BJ (cell line): ENCODE data around the gene LCE3D. TPM values are rescaled to one million over a fixed set of nuclear protein-coding genes. Genes with fewer than 3 reads are reported as not detected.
"Not testable (repeated sequence)": the region's sequence is repeated elsewhere in the genome, so short reads cannot be mapped to it uniquely, and the experiment has no call there.

Source experiments
- CTCF ChIA-PET: fragments of 350-600 bp; formaldehyde crosslinking; extraction: SDS; loops from one replicate; lab custom pipeline; 2021; ENCODE audit warnings: antibody characterized with exemption, inconsistent platforms; lab: Yijun Ruan, JAX
- POLR2A ChIA-PET: fragments of 300-600 bp; sonication (Branson Sonifier 250); formaldehyde crosslinking; extraction: SDS; loops from one replicate; lab custom pipeline; 2021; ENCODE audit warnings: antibody characterized with exemption; lab: Charles Lee
- DNase-seq: peaks from one replicate; pipeline ENCODE4 v3.0.0-alpha.2; 2011; ENCODE audit warnings: low read depth
- H3K27me3 ChIP-seq: 2 replicates; pipeline ENCODE4 v1.6.0; 2011; ENCODE audit warnings: low read length; ENCODE audit not compliant: control insufficient read depth, insufficient read depth
- H3K36me3 ChIP-seq: 2 replicates; pipeline ENCODE4 v1.5.1; 2011; ENCODE audit warnings: low read length; ENCODE audit not compliant: control insufficient read depth, insufficient read depth
- H3K4me3 ChIP-seq: 2 replicates; pipeline ENCODE4 v1.5.1; 2011; ENCODE audit warnings: low read depth, mild to moderate bottlenecking, control low read depth, low read length
- polyA plus RNA-seq: library from polyadenylated mRNA; depleted of rRNA; stranded (reverse); fragments of >200 nt; gene quantifications from 2 replicates; pipeline ENCODE4 v1.2.3, GENCODE V29; 2011
- TF ChIP-seq, protein P1 (sequence below): IDR thresholded peaks from 2 replicates; pipeline ENCODE4 v1.5.1; 2011; ENCODE audit warnings: low read depth, mild to moderate bottlenecking, control low read depth, inconsistent platforms, low read length, moderate library complexity; ENCODE audit not compliant: insufficient read depth

LCE3D gene
- polyA plus RNA-seq, 1 experiment, result not detected

DNA sequence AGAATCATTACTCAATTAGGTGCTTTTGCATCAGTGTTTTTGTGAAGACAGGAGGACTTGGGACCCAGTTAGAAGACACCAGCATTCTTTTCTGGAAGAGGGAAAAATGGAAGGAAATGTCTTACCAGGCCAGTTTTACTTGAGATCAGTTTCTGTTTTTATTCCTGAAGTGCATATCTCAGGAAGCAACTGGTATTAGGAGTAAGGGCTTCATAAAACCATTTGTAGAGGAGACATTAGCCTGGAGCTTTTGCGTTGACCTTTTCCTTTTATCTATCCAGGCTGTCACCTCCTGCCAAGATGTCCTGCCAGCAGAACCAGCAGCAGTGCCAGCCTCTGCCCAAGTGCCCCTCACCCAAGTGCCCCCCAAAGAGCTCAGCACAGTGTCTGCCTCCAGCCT lies 33.2 kb upstream of the LCE3D start, which contains the start of gene LCE3B:
TSS of gene LCE3B (plus strand) at position 301 of the 400 bp plus-strand sequence. CDS start at position 301, 0 bp downstream.
- TF ChIP-seq, protein P1, sequence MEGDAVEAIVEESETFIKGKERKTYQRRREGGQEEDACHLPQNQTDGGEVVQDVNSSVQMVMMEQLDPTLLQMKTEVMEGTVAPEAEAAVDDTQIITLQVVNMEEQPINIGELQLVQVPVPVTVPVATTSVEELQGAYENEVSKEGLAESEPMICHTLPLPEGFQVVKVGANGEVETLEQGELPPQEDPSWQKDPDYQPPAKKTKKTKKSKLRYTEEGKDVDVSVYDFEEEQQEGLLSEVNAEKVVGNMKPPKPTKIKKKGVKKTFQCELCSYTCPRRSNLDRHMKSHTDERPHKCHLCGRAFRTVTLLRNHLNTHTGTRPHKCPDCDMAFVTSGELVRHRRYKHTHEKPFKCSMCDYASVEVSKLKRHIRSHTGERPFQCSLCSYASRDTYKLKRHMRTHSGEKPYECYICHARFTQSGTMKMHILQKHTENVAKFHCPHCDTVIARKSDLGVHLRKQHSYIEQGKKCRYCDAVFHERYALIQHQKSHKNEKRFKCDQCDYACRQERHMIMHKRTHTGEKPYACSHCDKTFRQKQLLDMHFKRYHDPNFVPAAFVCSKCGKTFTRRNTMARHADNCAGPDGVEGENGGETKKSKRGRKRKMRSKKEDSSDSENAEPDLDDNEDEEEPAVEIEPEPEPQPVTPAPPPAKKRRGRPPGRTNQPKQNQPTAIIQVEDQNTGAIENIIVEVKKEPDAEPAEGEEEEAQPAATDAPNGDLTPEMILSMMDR, result no peak
- POLR2A ChIA-PET, result no interaction called here

DNA sequence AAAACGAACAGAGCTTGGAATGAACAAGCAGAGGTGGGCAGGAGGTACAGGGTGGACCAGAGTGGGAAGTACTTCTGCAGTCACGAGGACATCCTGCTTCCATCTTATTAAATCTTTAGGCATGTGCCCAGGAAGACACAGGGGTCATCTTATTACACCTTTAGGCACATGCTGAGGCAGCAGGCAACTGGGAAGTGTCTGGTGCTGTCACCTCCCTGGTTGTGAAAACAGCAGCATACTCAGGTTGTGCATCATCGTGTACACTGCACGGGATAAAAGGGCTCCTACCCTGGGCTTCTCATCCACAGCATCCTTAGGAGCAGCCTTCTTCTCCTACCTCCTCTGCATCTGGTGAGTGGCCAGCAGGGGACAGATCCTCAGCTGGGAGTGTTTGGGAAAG lies 19.6 kb upstream of the LCE3D start, which contains the start of gene LCE3C:
TSS of gene LCE3C (plus strand) at position 301 of the 400 bp plus-strand sequence. CDS start 498 bp downstream, outside the sequence.
- TF ChIP-seq, protein P1, result no peak
- ChIA-PET POLR2A (no interaction called here), CTCF (no interaction called here)
- no peak for DNase-seq
- Histone ChIP-seq H3K4me3 (no peak within 1 kb of the TSS), H3K36me3 (no peaks in the 10 kb centered on the region), H3K27me3 (no peaks in the 10 kb centered on the region)

More for the DNA sequence above, 33.2 kb upstream of the LCE3D start, which contains the start of gene LCE3B:
- DNase-seq, result no peak
- Histone ChIP-seq H3K27me3 (no peaks in the 10 kb centered on the region), H3K4me3 (no peak within 1 kb of the TSS), H3K36me3 (no peaks in the 10 kb centered on the region)
- CTCF ChIA-PET, result no interaction called here

GRCh38 chr1:152596986-152597385 lies 16.7 kb upstream of the LCE3D start:
- POLR2A ChIA-PET, result no interaction called here
- H3K36me3 ChIP-seq, result no peaks in the 10 kb centered on the region
- no peak for DNase-seq
- H3K27me3 ChIP-seq, result no peaks in the 10 kb centered on the region
- CTCF ChIA-PET, result no interaction called here
- no peak overlapping the region for H3K4me3 ChIP-seq
- TF ChIP-seq, protein P1, result no peak

DNA sequence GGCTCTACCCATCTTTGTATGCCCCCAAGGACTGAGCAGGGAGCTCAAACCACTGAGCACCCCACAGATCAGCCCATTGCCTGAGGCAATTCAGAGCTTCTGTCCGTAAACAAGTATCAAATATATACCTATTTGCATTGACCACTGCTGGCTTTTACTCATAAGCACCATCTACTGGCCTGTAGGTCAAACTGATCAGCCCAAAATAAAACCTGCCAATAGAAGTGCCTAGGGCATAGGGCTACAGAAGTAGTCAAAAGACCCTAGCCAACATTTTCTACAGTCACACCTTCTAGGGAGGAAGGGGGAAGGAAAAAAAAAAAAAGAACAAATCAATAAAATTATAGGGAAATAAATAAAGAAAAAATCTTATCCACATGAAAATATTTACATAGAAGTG lies 5.3 kb upstream of the LCE3D start:
- no peaks in the 10 kb centered on the region for H3K36me3 ChIP-seq
- ChIA-PET POLR2A (no interaction called here), CTCF (no interaction called here)
- no peak overlapping the region for H3K4me3 ChIP-seq
- TF ChIP-seq, protein P1, result no peak
- no peak for DNase-seq
- H3K27me3 ChIP-seq, result no peaks in the 10 kb centered on the region

DNA sequence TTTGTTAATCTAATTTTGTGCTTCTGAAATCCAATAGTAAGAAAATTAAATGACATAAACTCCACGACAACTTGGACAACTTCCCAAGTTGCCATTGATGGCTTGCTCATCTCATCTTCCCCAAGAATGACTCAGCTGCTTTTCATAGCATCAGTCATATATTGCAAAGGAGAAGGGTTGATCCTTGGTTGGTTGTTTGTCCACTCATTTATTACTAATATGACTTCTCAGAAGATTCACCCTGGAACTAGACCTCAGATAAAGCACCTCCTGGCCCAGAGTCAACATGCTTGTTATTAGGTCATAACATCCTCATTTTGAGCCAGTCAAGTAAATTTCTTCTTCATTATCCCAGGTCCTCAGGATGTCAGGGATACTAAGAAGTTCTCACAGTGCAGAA lies 2.3 kb upstream of the LCE3D start:
- POLR2A ChIA-PET, result no interaction called here
- Histone ChIP-seq H3K27me3 (no peaks in the 10 kb centered on the region), H3K4me3 (no peak overlapping the region), H3K36me3 (no peaks in the 10 kb centered on the region)
- DNase-seq, result no peak
- TF ChIP-seq, protein P1, result no peak
- CTCF ChIA-PET, result no interaction called here

- POLR2A ChIA-PET, CTCF ChIA-PET, H3K27me3 ChIP-seq, H3K4me3 ChIP-seq, H3K36me3 ChIP-seq, DNase-seq: not testable (repeated sequence)
These were observed 790 bp downstream of the LCE3D start for GRCh38 chr1:152579526-152579925.
